Kidney glomerular epithelial cell (primary cell): ENCODE results near the gene PBXIP1.
A peak's percentile ranks its signal among the peaks of the same experiment; 100 is the strongest.
"Not testable (repeated sequence)": the region's sequence is repeated elsewhere in the genome, so short reads cannot be mapped to it uniquely, and the experiment has no call there.

Experiments
- DNase-seq: peaks from one replicate; lab custom pipeline; 2025; lab: John Stamatoyannopoulos, UW

PBXIP1 gene

GRCh38 chr1:154994269-154994587, 38.3 kb upstream of the PBXIP1 start:
- no peak for DNase-seq

DNA sequence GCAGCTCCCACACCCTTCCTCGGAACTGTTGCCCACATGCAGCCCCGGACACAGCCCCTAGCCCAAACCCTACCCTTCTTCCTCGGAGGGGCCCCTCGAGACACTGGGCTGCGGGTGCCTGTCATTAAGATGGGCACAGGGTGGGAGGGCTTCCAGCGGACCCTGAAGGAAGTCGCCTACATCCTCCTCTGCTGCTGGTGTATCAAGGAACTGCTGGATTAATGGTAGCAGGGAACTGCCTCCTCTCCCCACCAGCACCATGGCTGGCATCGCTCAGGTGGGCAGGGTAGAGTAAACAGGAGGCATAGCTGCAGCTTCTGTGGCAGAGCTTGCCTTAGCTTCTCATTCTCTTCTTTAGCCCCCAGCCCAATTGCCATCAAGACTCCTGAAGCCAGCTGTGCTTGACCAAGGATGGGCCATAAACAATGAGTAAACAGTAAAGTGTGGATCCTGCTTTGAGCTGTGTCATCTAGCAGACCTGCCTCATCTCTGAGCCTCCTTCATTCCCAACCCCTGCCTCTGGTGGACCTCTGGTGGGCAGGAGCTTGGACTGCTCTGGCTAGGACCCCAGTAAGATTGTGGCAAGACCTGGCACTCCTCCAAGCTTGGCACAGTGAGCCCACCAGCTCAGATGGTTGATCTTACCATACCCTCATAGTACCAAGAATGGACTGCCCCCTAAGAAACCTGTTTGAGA, 37.8 kb upstream of the PBXIP1 start, which contains the start of gene LENEP:
TSS of gene LENEP (plus strand) at position 15 of the 697 bp plus-strand sequence. CDS start at position 37, 22 bp downstream.
- DNase-seq, result no peak

- no peak for DNase-seq
These were observed 37.0 kb upstream of the PBXIP1 start for GRCh38 chr1:154992721-154993571.

DNA sequence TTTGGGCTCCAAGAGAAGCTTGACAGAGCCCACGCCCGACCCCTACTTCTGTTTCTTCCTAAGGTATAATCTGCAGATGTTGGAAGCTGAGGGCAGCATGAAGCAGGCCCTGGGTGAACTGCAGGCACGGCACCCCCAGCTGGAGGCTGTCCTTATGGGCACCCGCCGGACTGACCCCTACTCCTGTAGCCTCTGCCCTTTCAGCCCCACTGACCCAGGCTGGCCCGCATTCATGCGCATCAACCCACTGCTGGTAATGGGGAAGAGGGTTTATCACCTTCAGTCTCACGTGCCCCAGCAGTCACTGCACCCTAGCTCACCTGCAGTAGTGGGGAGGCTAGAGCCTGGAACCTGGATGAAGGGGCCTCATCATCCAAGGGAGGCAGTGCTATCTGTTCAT, 34.4 kb upstream of the PBXIP1 start:
- no peak for DNase-seq

DNA sequence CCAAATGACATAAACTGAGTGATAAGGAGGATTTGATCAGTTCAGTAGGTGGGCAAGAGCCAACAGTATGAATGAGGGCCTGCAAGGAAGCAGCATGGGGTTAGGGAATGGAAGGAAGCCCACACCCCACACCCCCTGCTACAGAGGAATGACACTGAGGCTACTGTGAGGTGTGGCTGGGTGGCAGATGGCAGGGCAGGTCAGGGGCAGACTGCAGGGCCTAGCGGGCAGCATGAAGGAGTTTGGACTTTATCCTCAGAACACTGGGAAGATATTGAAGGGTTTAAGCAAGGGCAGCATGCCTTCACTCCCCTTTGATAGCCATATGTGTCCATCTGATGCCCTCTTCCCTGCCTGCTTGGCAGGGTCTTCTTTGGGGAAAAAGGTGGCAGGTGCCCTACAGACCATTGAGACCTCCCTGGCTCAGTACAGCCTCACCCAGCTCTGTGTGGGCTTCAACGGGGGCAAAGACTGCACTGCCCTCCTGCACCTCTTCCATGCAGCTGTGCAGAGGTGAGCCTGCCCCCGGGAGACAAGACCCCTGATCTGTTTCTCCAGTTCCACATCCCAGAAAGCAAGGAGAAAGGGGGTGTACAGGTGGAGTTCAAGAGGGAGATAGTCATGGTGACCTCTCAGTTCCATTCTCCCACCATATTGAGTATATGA, 33.4 kb upstream of the PBXIP1 start:
- no peak for DNase-seq

DNA sequence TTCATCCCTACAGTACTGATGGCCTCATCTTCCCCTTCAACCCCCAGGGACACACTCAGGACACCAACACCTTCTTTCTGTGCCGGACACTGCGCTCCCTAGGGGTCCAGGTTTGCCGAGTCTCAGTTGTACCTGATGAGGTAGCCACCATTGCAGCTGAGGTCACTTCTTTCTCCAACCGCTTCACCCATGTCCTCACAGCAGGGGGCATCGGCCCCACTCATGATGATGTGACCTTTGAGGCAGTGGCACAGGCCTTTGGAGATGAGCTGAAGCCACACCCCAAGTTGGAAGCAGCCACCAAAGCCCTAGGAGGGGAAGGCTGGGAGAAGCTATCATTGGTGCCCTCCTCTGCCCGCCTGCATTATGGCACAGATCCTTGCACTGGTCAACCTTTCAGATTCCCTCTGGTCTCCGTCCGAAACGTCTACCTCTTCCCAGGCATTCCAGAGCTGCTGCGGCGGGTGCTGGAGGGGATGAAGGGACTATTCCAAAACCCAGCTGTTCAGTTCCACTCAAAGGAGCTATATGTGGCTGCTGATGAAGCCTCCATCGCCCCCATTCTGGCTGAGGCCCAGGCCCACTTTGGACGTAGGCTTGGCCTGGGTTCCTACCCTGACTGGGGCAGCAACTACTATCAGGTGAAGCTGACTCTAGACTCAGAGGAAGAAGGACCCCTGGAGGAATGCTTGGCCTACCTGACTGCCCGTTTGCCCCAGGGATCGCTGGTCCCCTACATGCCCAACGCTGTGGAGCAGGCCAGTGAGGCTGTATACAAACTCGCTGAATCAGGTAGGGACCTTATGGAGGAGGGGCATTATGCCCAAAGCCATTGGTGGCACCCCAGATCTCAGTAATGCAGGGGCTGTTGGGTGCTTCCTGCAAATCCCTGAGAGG, 32.4 kb upstream of the PBXIP1 start:
- DNase-seq, result no peak

DNA sequence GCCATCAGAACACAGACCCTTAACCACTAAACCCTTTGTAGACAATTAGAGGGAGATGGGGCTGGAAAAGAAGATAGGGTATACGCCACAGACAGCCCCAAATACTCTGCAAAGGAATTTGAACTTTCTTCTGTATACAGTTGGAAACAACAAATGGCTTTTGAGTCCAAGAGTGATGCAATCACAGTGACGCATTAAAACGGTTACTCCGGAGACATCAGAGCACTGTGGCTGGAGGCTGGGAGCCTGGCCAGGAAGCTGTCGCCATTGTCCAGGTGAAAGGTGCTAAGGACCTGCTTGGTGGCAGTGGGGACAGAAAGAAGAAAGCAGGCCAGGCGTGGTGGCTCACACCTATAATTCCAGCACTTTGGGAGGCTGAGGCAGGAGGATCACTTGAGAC, 31.4 kb upstream of the PBXIP1 start:
- DNase-seq, result no peak

- DNase-seq, result not testable (repeated sequence)
These were observed 30.8 kb upstream of the PBXIP1 start for GRCh38 chr1:154986736-154987135.

DNA sequence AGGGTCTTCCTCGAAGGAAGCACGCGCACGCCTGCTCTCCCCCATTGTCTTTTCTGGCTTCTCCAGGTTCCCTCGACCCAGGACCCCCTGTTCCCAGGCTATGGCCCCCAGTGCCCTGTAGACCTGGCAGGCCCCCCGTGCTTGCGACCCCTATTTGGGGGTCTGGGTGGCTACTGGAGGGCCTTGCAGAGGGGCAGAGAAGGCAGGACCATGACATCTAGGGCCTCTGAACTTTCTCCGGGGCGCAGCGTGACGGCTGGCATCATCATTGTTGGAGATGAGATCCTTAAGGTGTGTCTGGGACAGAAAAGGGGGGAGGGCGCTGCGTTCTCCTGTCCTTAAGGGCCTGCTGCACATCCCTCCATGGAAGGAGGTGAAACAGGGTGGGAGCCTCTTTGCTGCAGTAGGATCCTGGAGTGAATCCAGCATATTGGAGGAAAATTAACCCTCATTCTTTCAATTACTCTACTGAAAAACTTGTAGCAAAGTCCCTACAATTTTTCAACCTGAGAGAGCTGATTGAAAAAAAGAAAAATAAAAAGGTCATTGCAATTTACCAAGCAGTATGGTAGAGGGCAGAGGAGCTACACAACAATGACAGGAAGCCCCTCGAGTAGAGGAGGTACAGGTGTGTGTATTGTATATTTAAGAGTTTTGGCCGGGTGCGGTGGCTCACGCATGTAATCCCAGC, 28.0 kb upstream of the PBXIP1 start:
- DNase-seq, result no peak

- DNase-seq, result peak; percentile 99
These were observed 27.2 kb upstream of the PBXIP1 start, which contains the start of gene FLAD1 for GRCh38 chr1:154982897-154983648. Gene FLAD1, plus strand, starts transcription at chr1:154983344. Its CDS starts 351 bp downstream, at chr1:154983695.

DNA sequence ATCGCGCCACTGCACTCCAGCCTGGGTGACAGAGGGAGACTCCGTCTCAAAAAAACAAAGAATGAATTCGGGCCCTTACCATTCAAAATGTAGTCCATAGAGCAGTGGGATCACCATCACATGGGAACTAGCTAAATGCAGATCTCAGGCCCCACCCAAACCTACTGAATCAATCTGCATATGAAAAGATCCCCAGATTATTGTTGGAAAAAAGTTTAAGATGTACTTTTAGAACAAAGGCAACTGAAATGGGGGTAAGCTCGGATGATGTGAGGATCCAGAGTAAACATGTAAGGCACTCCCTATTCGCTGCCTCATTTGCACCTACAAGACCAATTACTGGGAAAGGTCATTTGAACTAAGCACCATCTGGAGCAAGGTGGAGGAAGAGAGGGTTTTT, 26.4 kb upstream of the PBXIP1 start:
- no peak for DNase-seq

DNA sequence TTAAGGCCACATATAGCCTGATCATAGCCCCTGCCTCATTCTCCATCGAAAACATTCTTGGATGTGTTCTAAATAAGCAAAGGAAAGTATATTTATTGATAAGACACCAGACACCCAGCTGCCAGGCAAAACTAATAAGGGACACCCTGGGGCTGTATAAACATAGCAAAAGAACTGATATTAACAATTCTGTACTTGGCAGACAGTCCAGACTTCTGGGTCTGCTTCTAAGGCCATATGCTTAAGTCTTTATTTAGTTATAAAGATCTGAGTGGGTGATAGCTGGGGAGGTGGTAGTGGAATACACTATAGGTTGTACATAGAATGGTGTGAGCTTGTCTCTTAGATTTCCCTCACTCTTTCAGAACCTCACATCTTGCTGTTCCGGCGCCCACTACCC, 22.5 kb upstream of the PBXIP1 start:
- DNase-seq, result no peak

- DNase-seq, result not testable (repeated sequence)
These were observed 21.9 kb upstream of the PBXIP1 start for GRCh38 chr1:154977762-154978161.

DNA sequence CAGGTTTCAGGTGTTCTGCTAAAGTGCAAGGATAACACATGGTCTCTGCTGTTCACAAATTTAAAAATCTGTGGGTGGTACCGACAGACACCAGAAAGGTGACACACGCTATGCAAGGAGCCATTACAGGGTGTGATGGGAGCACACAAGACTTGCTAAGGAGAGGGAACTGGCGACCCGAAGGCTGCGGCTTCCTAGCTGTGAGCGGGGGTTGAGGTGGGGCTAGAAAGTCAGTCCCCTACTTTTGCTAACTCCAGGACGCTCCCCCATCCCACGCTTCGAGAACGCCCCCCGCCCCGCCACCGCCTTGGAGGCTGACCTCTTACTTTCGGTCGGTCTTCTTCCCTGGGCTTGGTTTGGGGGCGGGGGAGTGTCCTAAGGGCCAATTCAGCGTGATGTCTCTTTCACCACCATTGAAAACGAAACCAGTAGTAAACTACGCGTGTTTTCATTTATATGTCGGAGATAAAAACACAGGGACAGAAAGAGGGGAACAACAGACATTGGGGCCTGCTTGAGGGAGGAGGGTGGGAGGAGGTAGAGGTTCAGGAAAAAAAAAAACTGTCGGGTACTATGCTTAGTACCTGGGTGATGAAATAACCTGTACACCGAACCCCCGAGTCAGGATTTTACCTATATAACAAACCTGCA, 19.6 kb upstream of the PBXIP1 start:
- DNase-seq, result peak; percentile 69

- peak; percentile 99 for DNase-seq
These were observed 19.0 kb upstream of the PBXIP1 start for GRCh38 chr1:154974808-154975408.

DNA sequence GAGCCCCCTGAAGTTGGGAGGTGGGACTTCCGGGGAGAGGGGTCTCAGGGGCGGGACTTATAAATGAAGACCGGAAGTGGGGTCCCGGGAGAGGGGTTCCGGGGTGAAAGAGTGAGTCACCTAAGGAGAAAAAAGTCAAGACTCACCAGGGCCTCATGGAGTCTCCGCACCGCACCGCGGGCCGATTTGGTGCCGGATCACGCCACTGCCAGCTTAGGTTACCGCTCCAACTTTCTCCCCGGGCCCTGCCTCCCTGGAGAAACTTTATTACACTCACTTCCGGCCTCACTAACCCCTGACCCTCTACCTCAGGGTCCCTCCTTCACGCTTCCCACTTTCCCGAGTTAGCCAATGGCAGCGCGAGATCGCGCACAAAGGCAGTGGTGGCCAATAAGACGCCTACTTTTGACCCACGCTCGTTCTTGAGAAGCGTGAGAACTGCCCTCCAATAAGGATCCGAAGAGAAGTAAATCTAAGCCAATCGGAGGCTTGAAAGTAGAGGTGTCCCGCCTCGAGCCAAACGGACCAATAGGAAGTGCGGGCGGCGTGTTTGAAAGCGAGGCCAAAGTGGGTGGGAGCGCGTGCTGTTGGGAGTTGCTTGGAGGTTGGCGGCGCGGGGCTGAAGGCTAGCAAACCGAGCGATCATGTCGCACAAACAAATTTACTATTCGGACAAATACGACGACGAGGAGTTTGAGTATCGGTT, 18.4 kb upstream of the PBXIP1 start, which contains the start of gene CKS1B:
TSS of gene CKS1B (plus strand) at position 580 of the 706 bp plus-strand sequence. CDS start at position 645, 65 bp downstream.
- peak; percentile 100 for DNase-seq

DNA sequence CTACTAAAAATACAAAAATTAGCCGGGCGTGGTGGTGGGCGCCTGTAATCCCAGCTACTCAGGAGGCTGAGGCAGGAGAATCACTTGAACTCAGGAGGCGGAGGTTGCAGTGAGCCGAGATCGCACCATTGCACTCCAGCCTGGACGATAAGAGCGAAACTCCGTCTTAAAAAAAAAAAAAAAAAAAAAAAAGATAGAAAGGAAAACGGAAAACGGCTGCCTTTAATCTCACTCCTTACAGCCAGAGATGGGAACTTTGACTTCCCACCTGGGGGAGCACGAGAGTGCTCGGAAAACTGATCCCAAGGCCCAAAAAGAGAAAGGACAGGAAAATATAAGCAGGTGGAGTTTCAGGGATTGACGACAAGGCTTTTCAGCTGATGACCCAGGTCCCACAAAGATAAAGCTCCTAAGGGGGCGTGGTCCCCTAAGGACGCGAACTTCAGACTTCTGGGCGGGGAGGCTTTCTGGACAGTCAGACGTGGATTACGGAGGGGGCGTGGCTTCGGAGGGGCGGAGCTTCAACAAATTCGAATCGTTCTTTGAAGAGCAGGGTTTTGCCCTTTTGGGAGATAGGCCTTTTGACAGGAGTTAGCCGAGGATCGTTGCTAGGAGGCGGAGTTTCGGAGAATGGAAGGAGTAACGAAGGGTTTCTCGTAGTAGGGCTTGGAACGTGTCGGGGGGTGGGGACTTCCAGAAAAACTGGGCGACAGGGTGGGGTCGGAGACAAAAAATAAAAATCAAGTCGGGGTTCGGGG, 17.6 kb upstream of the PBXIP1 start:
- peak; percentile 96 for DNase-seq
